ENCODE data around the gene FYN.
"Not testable (repeated sequence)": the region's sequence is repeated elsewhere in the genome, so short reads cannot be mapped to it uniquely, and the experiment has no call there.

The FYN gene

DNA sequence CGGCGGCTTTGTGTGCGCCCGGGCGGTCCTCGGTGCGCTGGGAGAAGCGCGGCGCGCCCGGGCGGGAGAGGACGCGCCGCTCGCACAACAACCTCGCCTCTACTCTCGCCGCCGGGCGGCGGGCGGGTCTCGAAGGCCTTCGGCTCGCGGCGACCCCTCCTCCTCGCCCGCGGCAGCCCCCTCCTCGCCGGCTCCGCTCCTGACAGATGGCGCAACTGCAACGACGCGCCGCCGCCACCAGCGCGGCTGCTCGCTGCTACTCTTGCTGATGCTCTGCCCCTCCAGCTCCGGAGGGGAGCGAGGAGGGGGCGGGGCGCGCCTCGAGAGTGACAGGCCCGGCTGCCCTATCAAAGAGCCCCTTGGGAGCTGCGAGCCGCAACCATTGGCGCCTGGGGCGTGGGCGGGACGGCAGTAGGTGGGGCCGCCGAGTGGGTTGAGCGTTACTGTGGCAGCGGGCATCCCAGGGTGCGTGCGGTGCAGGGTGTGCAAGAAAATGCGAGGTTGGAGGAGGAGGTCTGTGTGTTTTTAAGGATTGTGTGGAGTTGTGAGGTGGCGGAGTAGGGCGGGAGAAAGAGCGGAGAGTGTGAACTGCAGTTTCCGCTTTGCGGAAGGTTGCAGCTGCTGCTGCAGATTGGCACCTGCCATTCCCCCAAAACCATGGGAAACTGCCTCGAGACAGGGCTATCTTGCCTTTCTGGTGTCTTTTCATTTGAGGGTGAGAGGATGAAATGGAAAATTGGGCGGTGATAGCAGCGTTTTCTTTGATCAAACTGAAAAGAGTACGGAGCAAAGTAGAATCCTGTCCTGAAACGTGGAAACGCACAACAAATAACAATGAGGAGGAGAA is at the start of gene FYN:
Gene FYN (minus strand): TSS at position 275 of the 847 bp plus-strand sequence. CDS start 153,401 bp downstream, outside the sequence.
- H3K4me3 ChIP-seq (ENCODE audit: low read depth, low read length) = peak within 1 kb of the TSS; percentile 83
- peak; percentile 90 for DNase-seq (ENCODE audit: low read depth)

DNA sequence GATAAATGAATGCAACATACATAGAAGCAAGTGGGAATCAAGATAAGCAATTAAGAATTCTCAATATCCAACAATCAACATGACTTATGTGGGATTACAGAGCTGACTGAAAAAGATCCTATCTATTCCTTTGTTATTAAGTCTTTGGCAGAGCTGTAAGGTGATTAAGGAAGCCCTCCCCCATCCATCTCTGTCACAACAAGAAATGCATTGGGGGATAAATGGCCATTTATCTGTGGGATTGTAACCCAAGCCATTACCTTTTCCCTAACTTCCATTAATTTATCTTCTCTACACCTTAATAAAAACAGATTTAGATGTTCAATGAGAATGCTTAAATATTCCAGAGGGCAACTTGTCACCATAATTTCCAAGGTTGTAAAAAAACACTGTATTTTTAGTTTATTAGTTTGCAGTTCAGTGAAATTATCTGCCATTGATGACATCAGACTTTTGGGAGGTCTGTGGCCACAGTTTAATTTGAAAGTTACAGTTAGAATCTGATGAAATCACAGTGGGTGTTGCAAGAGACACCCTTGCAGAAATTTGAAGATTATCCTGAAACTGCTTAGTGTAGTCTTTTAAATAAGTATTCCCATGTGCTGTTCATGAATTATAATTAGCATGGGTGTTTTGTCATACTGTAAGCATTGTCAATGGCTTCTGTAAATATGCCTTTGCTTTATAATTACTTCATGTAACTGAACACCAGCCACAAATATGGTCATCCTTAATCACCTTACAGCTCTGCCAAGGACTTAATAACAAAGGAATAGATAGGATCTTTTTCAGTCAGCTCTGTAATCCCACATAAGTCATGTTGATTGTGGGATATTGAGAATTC is 49.4 kb upstream of the FYN start:
- H3K4me3 ChIP-seq (ENCODE audit: low read depth, low read length) = no peak overlapping the region
- DNase-seq (ENCODE audit: low read depth) = peak; percentile 42

DNA sequence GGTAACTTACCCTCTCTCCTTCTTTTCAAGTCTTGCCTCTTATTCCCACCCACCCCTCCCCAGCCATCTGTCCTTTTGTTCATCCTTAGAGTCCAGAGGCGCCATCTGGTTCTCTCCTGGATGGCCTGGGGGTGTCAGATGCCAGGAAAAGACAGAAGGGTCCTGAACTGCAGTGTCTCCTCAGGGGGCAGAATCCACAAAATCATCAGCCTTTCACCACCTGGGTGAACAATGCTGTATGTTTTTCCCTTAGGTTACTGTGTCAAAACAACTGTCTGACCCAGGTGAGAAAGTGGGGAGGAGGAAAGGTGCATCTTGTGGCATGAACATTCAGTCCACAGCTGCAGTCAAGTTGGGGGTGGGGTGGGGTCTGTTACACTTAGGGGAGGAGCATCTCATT is 47.9 kb upstream of the FYN start:
- H3K4me3 ChIP-seq (ENCODE audit: low read depth, low read length) = no peak overlapping the region
- DNase-seq (ENCODE audit: low read depth) = no peak

DNA sequence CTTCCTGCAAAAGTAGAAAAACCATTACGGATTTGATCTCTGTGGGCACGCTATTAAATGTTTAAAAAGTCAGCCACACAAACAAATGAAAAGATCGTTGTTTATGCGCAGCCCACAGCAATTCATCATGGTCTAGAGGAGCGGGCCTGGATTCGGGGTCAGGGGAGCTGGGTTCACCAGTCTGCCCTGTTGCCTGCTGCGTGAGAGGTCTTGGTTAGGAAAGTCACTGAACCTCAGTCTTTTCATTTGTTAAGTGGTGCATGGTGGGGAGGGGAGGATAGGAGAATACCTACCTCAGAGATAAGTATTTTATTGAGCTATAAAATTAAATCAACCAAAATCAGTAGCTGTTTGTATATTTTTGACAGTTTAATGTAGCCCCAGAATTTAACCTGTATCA is 47.3 kb upstream of the FYN start:
- DNase-seq (ENCODE audit: low read depth) = no peak

DNA sequence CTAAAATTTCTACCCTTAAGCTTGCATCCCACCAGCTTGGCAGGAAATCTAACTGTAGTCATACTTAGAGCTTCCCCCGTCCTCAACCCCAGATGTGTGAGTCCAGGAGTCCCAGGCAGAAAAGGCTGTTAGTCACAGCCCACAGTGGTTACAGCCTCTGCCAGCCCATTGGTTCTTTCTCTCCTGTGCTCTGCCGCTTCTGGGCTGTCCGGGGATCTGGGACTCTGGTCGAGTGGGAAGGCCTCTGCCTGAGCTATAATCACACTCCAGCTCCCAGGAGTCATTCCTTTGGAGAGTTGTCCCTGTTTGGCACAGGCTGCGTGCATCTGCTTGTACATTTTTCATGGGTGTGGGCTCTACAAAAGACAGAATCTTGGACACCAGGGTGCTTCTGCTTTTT is 45.6 kb upstream of the FYN start:
- H3K4me3 ChIP-seq (ENCODE audit: low read depth, low read length) = no peak overlapping the region
- peak; percentile 62 for DNase-seq (ENCODE audit: low read depth)

More for the DNA sequence above, 47.3 kb upstream of the FYN start:
- H3K4me3 ChIP-seq (ENCODE audit: low read depth, low read length) = no peak overlapping the region

DNA sequence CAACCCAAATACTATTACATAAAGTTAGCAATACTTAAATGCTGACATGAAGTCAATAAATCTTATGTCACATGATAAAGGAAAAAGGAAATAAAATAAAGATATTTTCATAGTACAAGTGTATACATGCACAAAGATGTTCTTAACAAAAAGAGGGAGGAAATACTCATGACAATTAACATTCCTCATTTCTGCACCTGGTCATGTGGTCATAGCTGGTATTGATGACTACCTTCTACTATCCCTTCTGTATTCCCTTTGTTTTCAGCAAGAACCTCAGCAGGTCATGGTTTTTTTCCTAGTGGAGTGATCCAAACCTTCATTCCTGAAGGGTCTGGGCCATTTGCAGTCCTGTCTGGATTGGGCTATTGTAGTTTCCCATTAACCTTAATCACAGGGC is 43.5 kb upstream of the FYN start:
- DNase-seq (ENCODE audit: low read depth) = no peak

DNA sequence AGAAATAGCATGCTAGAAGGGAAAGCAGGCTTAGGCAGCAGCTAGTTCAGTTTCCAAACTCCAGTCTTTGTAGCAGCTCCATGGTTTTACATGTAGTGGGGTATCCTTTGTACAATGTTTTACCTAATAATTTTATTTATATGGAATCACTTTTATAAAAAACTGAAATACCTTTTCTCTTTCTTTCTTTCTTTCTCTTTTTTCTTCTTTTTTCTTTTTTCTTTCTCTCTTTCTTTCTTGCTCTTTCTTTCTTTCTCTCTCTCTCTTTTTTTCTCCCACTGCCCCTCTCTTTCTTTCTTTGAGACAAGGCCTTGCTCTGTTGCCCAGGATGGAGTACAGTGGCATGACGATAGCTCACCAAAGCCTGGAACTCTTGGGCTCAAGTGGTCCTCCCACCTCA is 41.4 kb upstream of the FYN start:
- no peak for DNase-seq (ENCODE audit: low read depth)
- H3K4me3 ChIP-seq (ENCODE audit: low read depth, low read length) = no peak overlapping the region

More for the DNA sequence above, 43.5 kb upstream of the FYN start:
- H3K4me3 ChIP-seq (ENCODE audit: low read depth, low read length) = no peak overlapping the region

DNA sequence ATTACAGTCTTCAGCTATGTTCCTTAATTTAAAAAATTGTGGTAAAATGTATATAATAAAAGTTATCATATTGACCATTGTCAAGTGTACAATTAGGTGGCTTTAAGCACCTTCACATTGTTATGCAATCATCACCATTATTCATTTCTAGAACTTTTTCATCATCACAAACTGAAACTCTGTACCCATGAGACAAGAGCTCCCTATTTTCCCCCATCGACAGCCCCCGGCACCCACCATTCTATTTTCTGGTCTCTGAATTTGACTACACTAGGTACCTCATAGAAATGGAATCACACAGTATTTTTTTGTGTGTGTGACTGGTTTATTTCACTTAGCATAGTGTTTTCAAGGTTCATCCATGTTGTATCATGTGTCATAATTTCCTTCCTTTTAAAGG is 39.7 kb upstream of the FYN start:
- no peak for DNase-seq (ENCODE audit: low read depth)
- no peak overlapping the region for H3K4me3 ChIP-seq (ENCODE audit: low read depth, low read length)

DNA sequence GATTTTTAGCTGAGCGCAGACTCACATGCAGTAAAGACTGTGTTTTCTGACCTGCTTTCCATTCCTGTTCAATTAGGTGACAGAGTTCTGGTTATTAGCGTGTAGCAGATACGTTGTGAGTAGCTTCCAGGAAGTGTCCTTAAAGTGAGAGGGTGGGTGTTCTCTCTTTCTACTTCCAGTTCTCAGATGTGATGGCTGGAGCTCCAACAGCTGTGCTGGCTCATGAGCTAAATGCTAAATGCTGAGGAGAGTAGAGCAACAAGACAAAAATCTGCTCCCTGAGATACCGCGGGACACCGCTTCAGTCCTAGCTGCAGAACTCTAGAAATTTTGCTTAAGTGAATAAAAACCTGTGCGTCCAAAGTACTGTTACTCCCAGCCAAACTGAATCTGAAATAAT is 38.2 kb upstream of the FYN start:
- H3K4me3 ChIP-seq (ENCODE audit: low read depth, low read length) = no peak overlapping the region
- no peak for DNase-seq (ENCODE audit: low read depth)

DNA sequence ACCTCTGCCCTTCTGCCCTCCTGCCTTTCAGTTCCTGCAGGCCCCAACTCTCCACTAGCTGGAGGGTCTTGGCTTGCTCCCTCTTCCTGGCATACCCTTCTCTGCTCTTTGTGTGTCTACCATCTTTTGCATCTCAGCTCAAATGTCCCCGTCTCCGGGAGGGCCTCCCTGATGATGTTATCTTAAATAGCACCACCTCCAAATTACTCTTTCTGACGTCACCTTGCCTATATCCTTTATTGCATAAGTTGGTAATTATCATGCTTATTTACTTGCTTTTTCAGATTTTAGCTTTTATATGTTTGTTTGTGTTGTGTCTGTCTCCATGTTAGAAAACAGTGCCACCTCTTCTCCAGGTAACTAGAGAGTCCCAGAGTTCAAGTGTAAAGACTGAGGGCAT is 36.0 kb upstream of the FYN start:
- no peak overlapping the region for H3K4me3 ChIP-seq (ENCODE audit: low read depth, low read length)
- DNase-seq (ENCODE audit: low read depth) = no peak

DNA sequence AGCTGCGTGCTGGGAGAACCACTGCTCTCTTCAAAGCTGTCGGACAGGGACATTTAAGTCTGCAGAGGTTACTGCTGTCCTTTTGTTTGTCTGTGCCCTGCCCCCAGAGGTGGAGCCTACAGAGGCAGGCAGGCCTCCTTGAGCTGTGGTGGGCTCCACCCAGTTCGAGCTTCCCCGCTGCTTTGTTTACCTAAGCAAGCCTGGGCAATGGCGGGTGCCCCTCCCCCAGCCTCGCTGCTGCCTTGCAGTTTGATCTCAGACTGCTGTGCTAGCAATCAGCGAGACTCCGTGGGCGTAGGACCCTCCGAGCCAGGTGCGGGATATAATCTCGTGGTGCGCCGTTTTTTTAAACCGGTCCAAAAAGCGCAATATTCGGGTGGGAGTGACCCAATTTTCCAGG is 35.1 kb upstream of the FYN start:
- not testable (repeated sequence) for H3K4me3 ChIP-seq (ENCODE audit: low read depth, low read length); DNase-seq (ENCODE audit: low read depth)

DNA sequence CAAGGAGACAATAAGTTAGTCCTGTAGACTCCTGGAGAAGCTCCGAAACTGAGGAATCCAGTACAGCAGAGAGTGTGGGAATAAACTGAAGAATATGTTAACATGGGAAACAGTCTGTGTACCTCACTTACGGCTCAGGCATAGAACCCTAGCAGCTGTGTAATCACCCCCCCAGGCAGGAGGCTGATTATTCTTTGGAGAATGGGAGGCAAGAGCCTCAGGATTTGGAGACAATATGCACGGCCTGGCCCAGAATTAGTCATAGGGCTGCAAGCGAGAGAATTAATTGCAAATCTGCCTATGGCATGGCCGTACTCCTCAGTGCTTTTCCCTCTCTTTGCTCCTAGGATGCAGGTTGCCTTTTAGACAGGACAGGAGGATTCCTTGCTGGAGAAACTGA is 27.5 kb upstream of the FYN start:
- H3K4me3 ChIP-seq (ENCODE audit: low read depth, low read length) = no peak overlapping the region
- no peak for DNase-seq (ENCODE audit: low read depth)

DNA sequence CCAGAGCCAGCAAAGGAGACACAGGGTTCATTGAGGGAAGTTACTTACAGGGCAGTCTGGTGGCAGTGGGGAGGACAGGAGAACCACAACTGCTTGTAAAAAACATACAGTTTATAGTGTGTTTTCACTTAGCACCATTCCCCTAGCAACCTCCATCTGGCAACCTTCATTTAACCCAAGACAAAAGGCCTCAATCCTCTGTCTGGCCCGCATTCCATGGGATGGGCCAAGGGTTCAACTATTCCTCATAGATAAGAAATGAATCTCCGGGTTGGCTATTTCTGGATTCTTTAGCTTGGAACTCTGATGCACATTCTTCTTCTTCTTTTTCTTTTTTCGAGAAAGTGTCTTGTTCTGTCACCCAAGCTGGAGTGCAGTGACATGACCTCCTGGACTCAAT is 26.3 kb upstream of the FYN start:
- DNase-seq (ENCODE audit: low read depth) = no peak
- no peak overlapping the region for H3K4me3 ChIP-seq (ENCODE audit: low read depth, low read length)

DNA sequence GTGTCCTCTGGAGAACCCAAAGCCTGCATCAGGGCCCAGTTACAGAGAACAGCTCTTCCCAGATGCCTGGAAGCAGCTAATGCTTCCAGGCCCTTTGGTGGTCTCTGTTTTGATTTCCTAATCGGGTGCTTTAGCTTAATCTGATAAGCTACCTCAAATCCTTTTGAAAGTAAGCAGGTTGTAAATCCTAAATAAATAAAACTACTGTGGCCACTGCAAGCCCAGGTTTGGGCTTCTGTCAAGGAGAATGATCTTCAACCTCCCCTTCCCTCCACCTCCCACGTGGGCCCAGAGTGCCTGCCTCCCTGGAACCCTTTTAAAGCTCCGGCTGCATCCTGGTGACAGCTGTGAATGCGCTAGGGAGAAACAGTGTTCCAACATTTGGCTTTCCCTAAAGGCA is 25.2 kb upstream of the FYN start:
- no peak overlapping the region for H3K4me3 ChIP-seq (ENCODE audit: low read depth, low read length)
- no peak for DNase-seq (ENCODE audit: low read depth)

DNA sequence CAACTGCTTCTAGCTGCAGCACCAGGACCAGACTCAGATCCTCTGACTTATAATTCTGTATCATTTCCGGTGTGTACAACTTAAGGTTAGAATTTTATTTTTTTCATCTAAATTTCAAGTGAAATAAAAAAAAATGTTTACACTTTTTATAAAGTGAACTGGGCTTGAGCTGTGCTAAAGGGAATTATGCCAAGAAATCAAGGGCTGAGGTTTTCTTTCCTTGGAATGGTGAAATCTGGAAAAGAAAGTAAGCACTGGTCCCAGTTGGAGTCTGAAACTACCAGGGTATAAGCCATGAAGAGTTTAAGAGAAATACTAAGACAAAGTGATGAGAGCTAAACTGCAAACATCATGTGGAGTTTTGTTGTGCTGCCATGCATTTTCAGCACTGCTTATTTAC is 21.7 kb upstream of the FYN start:
- no peak for DNase-seq (ENCODE audit: low read depth)
- H3K4me3 ChIP-seq (ENCODE audit: low read depth, low read length) = no peak overlapping the region

DNA sequence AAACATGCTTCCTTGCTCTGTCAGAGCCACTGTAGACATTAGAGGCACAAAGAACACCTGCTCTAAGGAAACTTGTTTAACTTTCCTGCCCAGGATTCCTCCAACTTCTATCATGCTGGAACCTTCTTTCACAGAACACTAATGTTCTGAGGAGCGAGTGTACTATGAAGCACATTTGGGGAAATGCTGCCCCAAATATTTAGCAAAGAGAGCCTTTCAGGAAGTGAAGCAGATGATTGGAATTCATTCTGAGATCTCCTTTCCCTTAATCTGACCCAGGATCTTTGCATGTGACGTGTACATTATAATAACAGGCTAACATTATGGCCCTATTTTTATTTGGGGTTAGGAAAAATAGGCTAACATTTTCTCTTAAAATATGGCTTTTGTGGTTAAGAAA is 21.0 kb upstream of the FYN start:
- no peak overlapping the region for H3K4me3 ChIP-seq (ENCODE audit: low read depth, low read length)
- DNase-seq (ENCODE audit: low read depth) = no peak

DNA sequence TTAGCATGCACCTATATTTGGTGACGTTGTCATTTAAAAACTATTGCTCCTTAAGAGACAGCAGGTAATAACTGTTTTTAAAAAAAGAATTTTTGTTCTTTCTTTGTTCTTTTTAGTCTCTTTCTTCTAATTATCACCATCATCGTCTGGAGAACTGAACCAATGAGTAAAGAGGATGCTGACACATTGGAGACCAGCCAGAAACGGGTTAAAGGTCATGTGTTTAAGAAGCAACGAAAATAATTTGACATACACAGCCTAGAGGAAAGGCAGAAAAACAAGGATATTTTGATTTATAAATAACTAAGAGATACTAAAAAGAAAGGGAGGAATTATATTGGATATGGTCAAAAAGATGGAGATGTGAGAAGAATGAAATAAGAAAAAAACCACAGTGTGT is 19.2 kb upstream of the FYN start:
- no peak for DNase-seq (ENCODE audit: low read depth)
- no peak overlapping the region for H3K4me3 ChIP-seq (ENCODE audit: low read depth, low read length)

DNA sequence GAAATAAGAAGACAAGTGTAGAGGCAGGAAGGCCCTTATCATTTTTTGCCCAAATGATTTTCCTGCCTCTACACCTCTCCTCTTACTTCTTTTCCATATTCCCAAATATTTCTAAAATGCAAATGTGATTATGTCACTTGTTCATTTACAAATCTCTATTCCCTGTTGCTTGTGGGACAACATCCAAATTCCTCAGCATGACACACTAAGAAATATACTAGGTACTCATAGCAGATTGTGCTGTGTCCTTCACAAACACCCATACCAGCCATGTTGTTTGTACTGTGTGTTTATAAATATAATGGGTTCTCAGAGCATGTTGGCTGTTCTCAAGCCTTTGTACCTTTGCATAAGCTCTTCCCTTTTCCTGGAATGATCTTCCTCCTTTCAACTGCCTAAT is 17.7 kb upstream of the FYN start:
- H3K4me3 ChIP-seq (ENCODE audit: low read depth, low read length) = no peak overlapping the region
- no peak for DNase-seq (ENCODE audit: low read depth)

DNA sequence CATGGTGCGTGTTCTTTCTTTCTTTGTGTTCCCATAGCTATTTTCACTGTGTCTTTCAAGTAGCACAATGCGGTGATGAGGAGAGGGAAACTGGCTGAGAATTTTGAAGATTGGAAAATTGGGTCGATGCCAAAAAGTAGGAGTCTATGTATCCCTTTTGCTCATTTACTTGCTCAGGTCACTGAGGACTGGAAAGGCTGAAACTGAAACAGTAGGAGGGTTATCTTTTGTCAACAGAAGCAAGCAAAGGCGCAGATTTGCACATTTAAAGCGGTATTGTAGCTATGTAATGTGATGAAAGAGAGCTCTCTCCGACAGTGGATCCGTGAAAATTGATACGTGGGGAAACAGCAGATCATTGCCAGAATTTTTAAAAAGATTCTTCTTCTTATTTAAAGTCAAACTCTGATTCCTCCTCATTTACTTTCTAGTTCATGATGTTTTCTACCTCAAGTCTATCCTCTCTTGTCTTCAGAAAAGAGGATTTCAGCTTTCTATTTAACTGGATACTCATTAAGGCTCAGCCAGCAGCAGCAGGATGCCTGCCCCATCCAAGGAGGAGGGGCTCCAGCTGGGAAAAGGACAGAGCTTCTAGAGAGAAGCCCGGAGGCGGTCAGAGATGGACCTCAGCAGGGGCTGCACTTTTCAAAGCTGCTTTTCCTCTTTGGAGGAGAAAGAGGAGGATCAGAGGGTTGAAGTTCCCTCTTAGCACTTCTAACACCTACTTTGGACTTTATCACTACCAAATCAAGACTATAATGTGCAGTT is 15.9 kb upstream of the FYN start:
- no peak for DNase-seq (ENCODE audit: low read depth)
- peak overlapping the region; percentile 6 for H3K4me3 ChIP-seq (ENCODE audit: low read depth, low read length)

DNA sequence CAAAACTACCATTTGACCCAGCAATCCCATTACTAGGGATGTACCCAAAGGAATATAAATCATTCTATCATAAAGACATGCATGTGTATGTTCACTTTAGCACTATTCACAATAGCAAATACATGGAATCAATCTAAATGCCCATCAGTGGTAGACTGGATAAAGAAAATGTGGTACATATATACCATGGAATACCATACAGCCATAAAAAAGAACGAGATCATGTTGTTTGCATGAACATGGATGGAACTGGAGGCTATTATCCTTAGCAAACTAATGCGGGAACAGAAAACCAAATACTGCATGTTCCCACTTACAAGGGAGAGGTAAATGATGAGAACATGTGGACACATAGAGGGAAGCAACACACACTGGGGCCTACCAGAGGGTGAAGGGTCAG is 13.5 kb upstream of the FYN start:
- not testable (repeated sequence) for DNase-seq (ENCODE audit: low read depth); H3K4me3 ChIP-seq (ENCODE audit: low read depth, low read length)

Data from skeletal muscle cell (primary cell).